Stomach (tissue), 9 donors: ENCODE results near the gene PHACTR4. TPM values are rescaled to one million over a fixed set of nuclear protein-coding genes. Genes with fewer than 3 reads are reported as not detected.

Experiments
- DNase-seq, 2 donors: peaks; one replicate each; pipeline versions ENCODE4 v3.0.0 to v3.0.0-alpha.2; 2013 to 2019
- H3K27ac ChIP-seq, 5 donors: fragments of 200-600 bp in 4 of 5; sonication (generic) in 4 of 5; one replicate each; pipeline ENCODE4 v1.5.1; 2013 to 2019; ENCODE audit warnings: mild to moderate bottlenecking in 1 of 5, moderate library complexity in 1 of 5
- H3K27me3 ChIP-seq, 3 donors: fragments of 200-600 bp; sonication (generic); one replicate each; pipeline ENCODE4 v1.5.1; 2017 to 2019; ENCODE audit warnings: mixed run types in 1 of 3
- H3K36me3 ChIP-seq, 4 donors: fragments of 200-600 bp; sonication (generic); 1 replicate in 3 of 4; 2 replicates in 1 of 4; pipeline ENCODE4 v1.5.1; 2016 to 2019
- H3K4me1 ChIP-seq, 4 donors: fragments of 200-600 bp; sonication (generic); one replicate each; pipeline ENCODE4 v1.5.1; 2016 to 2019
- H3K4me3 ChIP-seq, 4 donors: fragments of 200-600 bp; sonication (generic) in 3 of 4; one replicate each; pipeline ENCODE4 v1.5.1; 2016 to 2019; ENCODE audit warnings: mild to moderate bottlenecking in 1 of 4
- H3K9me3 ChIP-seq, 4 donors: fragments of 200-600 bp; sonication (generic); one replicate each; pipeline ENCODE4 v1.5.1; 2016 to 2019
- EP300 ChIP-seq: sonication (generic); formaldehyde crosslinking; IDR thresholded peaks from one replicate; pipeline ENCODE4 v1.6.1; 2017; ENCODE audit warnings: antibody characterized with exemption
- POLR2A ChIP-seq, 4 donors: fragments of 450-650 bp; IDR thresholded peaks; one replicate each; pipeline ENCODE4 v1.6.1; 2016; ENCODE audit warnings: antibody characterized with exemption in 4 of 4, control low read depth in 2 of 4, mild to moderate bottlenecking in 1 of 4, moderate library complexity in 1 of 4
- POLR2AphosphoS5 ChIP-seq, 3 donors: sonication (generic); formaldehyde crosslinking; IDR thresholded peaks; one replicate each; pipeline ENCODE4 v1.6.1; 2016; ENCODE audit warnings: antibody characterized with exemption in 3 of 3
- WGBS, 5 donors: extraction: QIAGEN DNeasy Blood & Tissue Kit in 3 of 5; methylation state at CpG; one replicate each; pipeline versions ENCODE4 v1.1.5 to v1.1.7; 2013 to 2018; 5-methylcytosine and 5-hydroxymethylcytosine counted together
- intact Hi-C: fragments of 100-400 bp; cut with DNase I; formaldehyde crosslinking; loops from one replicate; pipeline ENCODE4 v1.15.1; 2023; ENCODE audit warnings: low total_unique reads
- polyA plus RNA-seq, 3 donors: library from polyadenylated mRNA; stranded (reverse); fragments of 200-250 nt; gene quantifications; one replicate each; pipeline ENCODE4 v1.2.3, GENCODE V29; 2013
- small RNA-seq, 4 donors: library from RNA; depleted of rRNA; stranded (forward); fragments of <200 nt; gene quantifications; one replicate each; pipeline ENCODE3, GENCODE V24; 2016
- total RNA-seq, 5 donors: library from RNA; depleted of rRNA; stranded (reverse); fragments of >200 nt; gene quantifications; one replicate each; pipeline versions ENCODE4 v1.1.0 to v1.2.3, GENCODE V29; 2014 to 2016
- TF ChIP-seq, protein P1 (sequence below), 7 experiments: fragments of 450-650 bp in 4 of 7; fragments of 200-600 bp in 3 of 7; sonication (generic) in 3 of 7; IDR thresholded peaks; one replicate each; pipeline ENCODE4 v1.5.1; 2016 to 2019; ENCODE audit warnings: antibody characterized with exemption in 7 of 7, control low read depth in 2 of 7, mild to moderate bottlenecking in 1 of 7
- donor health status: healthy with polysubstance abuse.
- donor health status: Bipolar disorder and iron deficiency.
- donor health status: healthy.

The PHACTR4 gene
- total and polyA plus RNA-seq, 8 donors: 14.1 to 40.0 (median 21.3) TPM

DNA sequence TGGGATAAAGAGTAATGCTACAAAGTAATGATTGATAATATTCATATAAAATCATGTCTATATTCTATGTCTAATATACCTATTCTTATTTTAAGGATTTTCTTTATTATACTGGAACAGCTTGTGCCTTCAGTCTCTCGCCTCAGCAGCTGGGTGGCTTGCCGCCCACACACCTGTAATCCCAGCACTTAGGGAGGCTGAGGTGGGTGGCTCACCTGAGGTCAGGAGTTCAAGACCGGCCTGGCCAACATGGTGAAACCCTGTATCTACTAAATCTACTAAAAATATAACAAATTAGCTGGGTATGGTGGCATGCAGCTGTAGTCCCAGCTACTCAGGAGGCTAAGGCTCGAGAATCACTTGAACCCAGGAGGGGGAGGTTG is 175.7 kb downstream of the PHACTR4 start:
- H3K36me3 ChIP-seq: no peaks in the 10 kb centered on the region
- 84 to 97% (median 92%) methylated on average over 4 of the region's 4 CpGs for WGBS, 5 donors
- H3K4me1 ChIP-seq: no peaks in the 10 kb centered on the region
- no peak overlapping the region for H3K27ac ChIP-seq
- intact Hi-C loops: no loop called here
- DNase-seq: no peak
- no peaks in the 10 kb centered on the region for H3K9me3 ChIP-seq
- no peaks in the 10 kb centered on the region for H3K27me3 ChIP-seq
- no peak overlapping the region for H3K4me3 ChIP-seq
- TF ChIP-seq POLR2A (IDR thresholded peaks at IDR 0.05) (no peak), POLR2AphosphoS5 (IDR thresholded peaks at IDR 0.05) (no peak), EP300 (no peak)
- TF ChIP-seq, protein P1, sequence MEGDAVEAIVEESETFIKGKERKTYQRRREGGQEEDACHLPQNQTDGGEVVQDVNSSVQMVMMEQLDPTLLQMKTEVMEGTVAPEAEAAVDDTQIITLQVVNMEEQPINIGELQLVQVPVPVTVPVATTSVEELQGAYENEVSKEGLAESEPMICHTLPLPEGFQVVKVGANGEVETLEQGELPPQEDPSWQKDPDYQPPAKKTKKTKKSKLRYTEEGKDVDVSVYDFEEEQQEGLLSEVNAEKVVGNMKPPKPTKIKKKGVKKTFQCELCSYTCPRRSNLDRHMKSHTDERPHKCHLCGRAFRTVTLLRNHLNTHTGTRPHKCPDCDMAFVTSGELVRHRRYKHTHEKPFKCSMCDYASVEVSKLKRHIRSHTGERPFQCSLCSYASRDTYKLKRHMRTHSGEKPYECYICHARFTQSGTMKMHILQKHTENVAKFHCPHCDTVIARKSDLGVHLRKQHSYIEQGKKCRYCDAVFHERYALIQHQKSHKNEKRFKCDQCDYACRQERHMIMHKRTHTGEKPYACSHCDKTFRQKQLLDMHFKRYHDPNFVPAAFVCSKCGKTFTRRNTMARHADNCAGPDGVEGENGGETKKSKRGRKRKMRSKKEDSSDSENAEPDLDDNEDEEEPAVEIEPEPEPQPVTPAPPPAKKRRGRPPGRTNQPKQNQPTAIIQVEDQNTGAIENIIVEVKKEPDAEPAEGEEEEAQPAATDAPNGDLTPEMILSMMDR (IDR thresholded peaks at IDR 0.05): no peak

DNA sequence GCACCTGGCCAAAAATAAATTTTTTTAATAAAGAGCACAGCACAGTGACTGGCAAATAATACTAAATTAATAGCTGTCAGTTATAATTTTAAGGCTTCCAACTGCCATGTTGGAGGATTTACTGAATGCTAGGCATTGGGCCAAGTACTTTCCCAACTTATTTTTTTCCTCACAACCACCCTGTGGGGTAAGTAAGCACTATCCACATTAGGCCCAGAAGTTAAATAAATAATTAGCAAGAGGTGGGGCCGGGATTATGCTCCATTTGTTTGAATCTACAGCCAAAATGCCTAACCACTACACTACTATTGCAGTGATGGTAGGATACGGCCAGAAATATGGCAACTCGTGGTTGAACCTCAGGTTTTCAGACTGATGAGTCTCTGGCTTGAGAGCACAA is 178.8 kb downstream of the PHACTR4 start:
- 68 to 78% (median 74%) methylated on average over 3 of the region's 3 CpGs for WGBS, 5 donors
- peaks cover 0 to 7% (median 3%) of the 10 kb centered on the region in 4 donors for H3K4me1 ChIP-seq
- no peaks in the 10 kb centered on the region for H3K27me3 ChIP-seq
- no peaks in the 10 kb centered on the region for H3K36me3 ChIP-seq
- TF ChIP-seq EP300: no peak
- TF ChIP-seq, protein P1 (IDR thresholded peaks at IDR 0.05): no peak
- no peak for TF ChIP-seq POLR2A (IDR thresholded peaks at IDR 0.05)
- no peak for TF ChIP-seq POLR2AphosphoS5 (IDR thresholded peaks at IDR 0.05)
- intact Hi-C loops: no loop called here
- no peak for DNase-seq
- no peak overlapping the region for H3K4me3 ChIP-seq
- H3K27ac ChIP-seq: no peak overlapping the region
- H3K9me3 ChIP-seq: no peaks in the 10 kb centered on the region

Small RNA genes within 50 kb of the gene (small RNA-seq; reads per million reads assigned to genes)
- 0 reads per million in 4 donors for gene RF00019
- 0 reads per million in 4 donors for gene RNU6ATAC27P
- gene SNORA73A: 0 reads per million in 4 donors
- 17.3 to 73.2 (median 28.4) reads per million in 4 donors for gene SNORA73B

Other genes with a start within 250 kb of the PHACTR4 start
- 1 to 10 TPM in 3 of 5 donors, under 1 TPM in 1, not detected in 1; 0.45 to 3.5 (median 2.5) TPM for gene PTAFR, start 193.1 kb upstream of the PHACTR4 start, total RNA-seq
- 1 to 10 TPM; 1.2 to 1.9 (median 1.7) TPM for gene PTAFR, start 193.1 kb upstream of the PHACTR4 start, polyA plus RNA-seq
- 100 to 1,000 TPM in 1 of 5 donors, 10 to 100 TPM in 4; 38.4 to 111 (median 79.7) TPM for gene DNAJC8, start 136.7 kb upstream of the PHACTR4 start, total RNA-seq
- gene DNAJC8, start 136.7 kb upstream of the PHACTR4 start, polyA plus RNA-seq: 10 to 100 TPM; 59.5 to 75.6 (median 73.2) TPM
- gene ATP5IF1, start 133.6 kb upstream of the PHACTR4 start, total RNA-seq: 100 to 1,000 TPM; 146 to 548 (median 341) TPM
- gene ATP5IF1, start 133.6 kb upstream of the PHACTR4 start, polyA plus RNA-seq: 100 to 1,000 TPM; 520 to 559 (median 540) TPM
- gene SESN2, start 110.2 kb upstream of the PHACTR4 start, total RNA-seq: 10 to 100 TPM in 1 of 5 donors, 1 to 10 TPM in 4; 2.3 to 20.3 (median 3.3) TPM
- 10 to 100 TPM in 1 of 3 donors, 1 to 10 TPM in 2; 6.7 to 11.5 (median 7.9) TPM for gene SESN2, start 110.2 kb upstream of the PHACTR4 start, polyA plus RNA-seq
- 10 to 100 TPM in 4 of 5 donors, 1 to 10 TPM in 1; 9.3 to 30.3 (median 19.6) TPM for gene MED18, start 40.7 kb upstream of the PHACTR4 start, total RNA-seq
- 10 to 100 TPM; 21.2 to 23.6 (median 21.3) TPM for gene MED18, start 40.7 kb upstream of the PHACTR4 start, polyA plus RNA-seq
- gene RCC1, start 136.3 kb downstream of the PHACTR4 start, total RNA-seq: 100 to 1,000 TPM in 2 of 5 donors, 10 to 100 TPM in 2, 1 to 10 TPM in 1; 6.7 to 116 (median 24.6) TPM
- gene RCC1, start 136.3 kb downstream of the PHACTR4 start, polyA plus RNA-seq: 10 to 100 TPM; 24.1 to 25.3 (median 24.3) TPM
- gene TRNAU1AP, start 183.3 kb downstream of the PHACTR4 start, total RNA-seq: 100 to 1,000 TPM in 1 of 5 donors, 10 to 100 TPM in 3, 1 to 10 TPM in 1; 6.2 to 112 (median 23.1) TPM
- 10 to 100 TPM; 22.1 to 25.6 (median 23.7) TPM for gene TRNAU1AP, start 183.3 kb downstream of the PHACTR4 start, polyA plus RNA-seq
- 1 to 10 TPM in 3 of 5 donors, not detected in 2; 2.8 to 5.5 (median 4.6) TPM for gene RAB42, start 222.5 kb downstream of the PHACTR4 start, total RNA-seq
- gene RAB42, start 222.5 kb downstream of the PHACTR4 start, polyA plus RNA-seq: 1 to 10 TPM in 2 of 3 donors, under 1 TPM in 1; 0.70 to 1.6 (median 1.5) TPM